IMR-90 (cell line): Measurements from ENCODE around the gene PPP1R12C. TPM values are rescaled to one million over a fixed set of nuclear protein-coding genes. Genes with fewer than 3 reads are reported as not detected.

Experiments used
- ATAC-seq: fragments of 200-7000 bp; cut with Tn5 transposase; 2 replicates; pipeline ENCODE4 v1.9.1; 2020; ENCODE audit warnings: low read depth, mild to moderate bottlenecking, moderate library complexity
- BruUV-seq: library from RNA; stranded (reverse); fragments of 400-500 nt; replicated peaks from 2 replicates; lab custom pipeline; 2021; lab: Mats Ljungman, UMichigan
- CTCF ChIA-PET: fragments of 300-600 bp; formaldehyde crosslinking; extraction: SDS; loops from one replicate; lab custom pipeline; 2021; ENCODE audit warnings: antibody characterized with exemption; lab: Yijun Ruan, JAX
- POLR2A ChIA-PET: fragments of 300-600 bp; sonication (Branson Sonifier 250); formaldehyde crosslinking; loops from one replicate; lab custom pipeline; 2022; ENCODE audit warnings: antibody characterized with exemption; ENCODE audit not compliant: unreplicated experiment; lab: Charles Lee
- DNase-seq: peaks from one replicate; pipeline ENCODE4 v3.0.0; 2013
- H2AFZ ChIP-seq: replicated peaks from 2 replicates; pipeline ENCODE3; 2013; ENCODE audit warnings: low read length, mild to moderate bottlenecking; ENCODE audit not compliant: poor library complexity
- H2AK5ac ChIP-seq: 2 replicates; pipeline ENCODE4 v1.6.1; 2013; ENCODE audit warnings: low read depth, low read length, inconsistent platforms
- H2AK9ac ChIP-seq: replicated peaks from 2 replicates; pipeline ENCODE3; 2013; ENCODE audit warnings: mild to moderate bottlenecking, low read depth, low read length, moderate library complexity; ENCODE audit not compliant: poor library complexity
- H2BK120ac ChIP-seq: 2 replicates; pipeline ENCODE4 v1.6.1; 2013; ENCODE audit warnings: low read depth, low read length, inconsistent platforms
- H2BK15ac ChIP-seq: 3 replicates; pipeline ENCODE4 v1.6.1; 2013; ENCODE audit warnings: low read depth, low read length, inconsistent platforms
- H2BK20ac ChIP-seq: 2 replicates; pipeline ENCODE4 v1.6.1; 2013; ENCODE audit warnings: low read depth, mild to moderate bottlenecking, inconsistent platforms, low read length, moderate library complexity
- H2BK5ac ChIP-seq: 2 replicates; pipeline ENCODE4 v1.6.1; 2013; ENCODE audit warnings: mild to moderate bottlenecking, low read depth, low read length, inconsistent platforms; ENCODE audit not compliant: poor library complexity, severe bottlenecking
- H3K14ac ChIP-seq: replicated peaks from 2 replicates; pipeline ENCODE4 v1.6.1; 2013; ENCODE audit warnings: low read depth, low read length, inconsistent platforms
- H3K18ac ChIP-seq: 2 replicates; pipeline ENCODE4 v1.6.1; 2013; ENCODE audit warnings: low read depth, low read length, control low read depth
- H3K23ac ChIP-seq: 2 replicates; pipeline ENCODE4 v1.6.1; 2013; ENCODE audit warnings: low read depth, low read length, inconsistent platforms
- H3K27ac ChIP-seq: 2 replicates; pipeline ENCODE4 v1.5.1; 2013; ENCODE audit warnings: mild to moderate bottlenecking, control low read depth, low read length; ENCODE audit not compliant: insufficient read depth
- H3K27me3 ChIP-seq: 2 replicates; pipeline ENCODE4 v1.6.1; 2013; ENCODE audit warnings: low read length; ENCODE audit not compliant: control insufficient read depth, insufficient read depth
- H3K36me3 ChIP-seq: 2 replicates; pipeline ENCODE4 v1.6.1; 2013; ENCODE audit warnings: low read length, mixed read lengths; ENCODE audit not compliant: control insufficient read depth, insufficient read depth
- H3K4ac ChIP-seq: 2 replicates; pipeline ENCODE4 v1.6.1; 2013; ENCODE audit warnings: low read depth, low read length, inconsistent platforms
- H3K4me1 ChIP-seq: 2 replicates; pipeline ENCODE4 v1.6.1; 2013; ENCODE audit warnings: low read length, mixed read lengths; ENCODE audit not compliant: control insufficient read depth, insufficient read depth
- H3K4me2 ChIP-seq: 2 replicates; pipeline ENCODE4 v1.6.1; 2013; ENCODE audit warnings: low read depth, mild to moderate bottlenecking, control low read depth, low read length, moderate library complexity
- H3K4me3 ChIP-seq: 2 replicates; pipeline ENCODE4 v1.5.1; 2013; ENCODE audit warnings: low read depth, mild to moderate bottlenecking, control low read depth, low read length, moderate library complexity; ENCODE audit not compliant: insufficient read depth
- H3K56ac ChIP-seq: 2 replicates; pipeline ENCODE4 v1.6.1; 2013; ENCODE audit warnings: low read length, inconsistent platforms; ENCODE audit not compliant: insufficient read depth; ENCODE audit errors: extremely low read depth
- H3K79me1 ChIP-seq, 2 experiments: 2 replicates each; pipeline ENCODE4 v1.6.1; 2013; ENCODE audit warnings: low read length in 2 of 2, inconsistent platforms in 1 of 2, low read depth in 1 of 2
- H3K9ac ChIP-seq: 2 replicates; pipeline ENCODE4 v1.6.1; 2013; ENCODE audit warnings: low read depth, low read length, control low read depth
- H3K9me1 ChIP-seq: 2 replicates; pipeline ENCODE4 v1.6.1; 2013; ENCODE audit warnings: low read length, inconsistent platforms; ENCODE audit not compliant: insufficient read depth
- H3K9me3 ChIP-seq: 2 replicates; pipeline ENCODE4 v1.6.1; 2013; ENCODE audit warnings: low read length; ENCODE audit not compliant: control insufficient read depth, insufficient read depth
- H4K20me1 ChIP-seq: 2 replicates; pipeline ENCODE4 v1.6.1; 2013; ENCODE audit warnings: low read length, inconsistent platforms; ENCODE audit not compliant: insufficient read depth
- H4K5ac ChIP-seq: 2 replicates; pipeline ENCODE4 v1.6.1; 2013; ENCODE audit warnings: mild to moderate bottlenecking, low read depth, low read length, control low read depth
- H4K8ac ChIP-seq, 2 experiments: 2 replicates each; pipeline ENCODE4 v1.6.1; 2013; ENCODE audit warnings: low read depth in 2 of 2, low read length in 2 of 2, control low read depth in 1 of 2, inconsistent platforms in 1 of 2
- H4K91ac ChIP-seq: 2 replicates; pipeline ENCODE4 v1.6.1; 2013; ENCODE audit warnings: low read depth, low read length, inconsistent platforms; ENCODE audit not compliant: insufficient read depth
- BHLHE40 ChIP-seq: fragments of 150-350 bp; IDR thresholded peaks from 2 replicates; pipeline ENCODE4 v1.6.1; 2016; ENCODE audit warnings: mild to moderate bottlenecking, low read depth, low read length
- CHD1 ChIP-seq: IDR thresholded peaks from 2 replicates; pipeline ENCODE4 v1.6.1; 2012; ENCODE audit warnings: low read depth, low read length, improper control_type of control experiment
- MAFK ChIP-seq: IDR thresholded peaks from 2 replicates; pipeline ENCODE4 v1.6.1; 2012; ENCODE audit warnings: low read depth, low read length, improper control_type of control experiment
- MXI1 ChIP-seq: IDR thresholded peaks from 2 replicates; pipeline ENCODE4 v1.6.1; 2012; ENCODE audit warnings: low read depth, mild to moderate bottlenecking, low read length, moderate library complexity, borderline replicate concordance
- NFE2L2 ChIP-seq: fragments of 150-350 bp; IDR thresholded peaks from 2 replicates; pipeline ENCODE4 v1.6.1; 2016; ENCODE audit warnings: low read depth, mild to moderate bottlenecking, low read length
- SMC3 ChIP-seq: fragments of 150-350 bp; IDR thresholded peaks from 2 replicates; pipeline ENCODE4 v1.6.1; 2016; ENCODE audit warnings: low read depth, mild to moderate bottlenecking, antibody characterized with exemption, low read length, moderate library complexity
- WGBS, 2 experiments: methylation state at CpG; one replicate each; pipeline versions ENCODE4 v1.1.5 to v1.1.7; 2013; ENCODE audit warnings: missing lambda C conversion rate in 2 of 2; ENCODE audit not compliant: insufficient read length in 1 of 2; ENCODE audit errors: extremely low coverage in 2 of 2; 5-methylcytosine and 5-hydroxymethylcytosine counted together
- dilution Hi-C: fragments of 300-500 bp; cut with HindIII; formaldehyde crosslinking; loops from one replicate; pipeline ENCODE4 v1.14.3; 2018; ENCODE audit warnings: low sequenced_read_pairs; ENCODE audit not compliant: unreplicated experiment
- in situ Hi-C: fragments of 300-500 bp; cut with MboI; formaldehyde crosslinking; loops from 3 replicates; pipeline ENCODE4 v1.14.3; 2019; ENCODE audit warnings: low sequenced_read_pairs, inconsistent platforms, mixed read lengths
- intact Hi-C: fragments of 100-400 bp; cut with micrococcal nuclease; formaldehyde crosslinking; loops from 2 replicates; pipeline ENCODE4 v1.10.0; 2022
- polyA plus RNA-seq, 3 experiments: library from polyadenylated mRNA; depleted of rRNA; stranded (reverse); fragments of >200 nt; gene quantifications; 2 replicates each; pipeline ENCODE4 v1.2.3, GENCODE V29; 2012; ENCODE audit warnings: low replicate concordance in 1 of 3
- total RNA-seq: library from RNA; depleted of rRNA; stranded (reverse); fragments of >200 nt; gene quantifications from 2 replicates; pipeline ENCODE4 v1.2.3, GENCODE V29; 2012
- TF ChIP-seq, protein P1 (sequence below): conservative IDR thresholded peaks from 2 replicates; pipeline ENCODE4 v1.5.1; 2012; ENCODE audit warnings: mild to moderate bottlenecking, low read depth, low read length, improper control_type of control experiment
- TF ChIP-seq, protein P2 (sequence below): fragments of 150-350 bp; IDR thresholded peaks from 2 replicates; pipeline ENCODE4 v1.6.1; 2017; ENCODE audit warnings: mild to moderate bottlenecking, antibody characterized with exemption, low read length, low read depth

The PPP1R12C gene
- total and polyA plus RNA-seq, 2 of the 4 experiments (the other 2 are of a cell fraction): 21.5 to 81.4 TPM

GRCh38 chr19:55066107-55066709 is 51.2 kb downstream of the PPP1R12C start:
- WGBS, 2 experiments: 33% methylated on average over 1 of the region's 2 CpGs; no CpG with 5 or more reads in 1 of the 2 experiments
- dilution Hi-C loops: no loop called here

More at GRCh38 chr19:55066107-55066709, 51.2 kb downstream of the PPP1R12C start:
- ATAC-seq (no peak), DNase-seq (no peak)
- no peak overlapping the region for H4K91ac ChIP-seq
- intact Hi-C loops: loop anchor here (10.0 kb wide), 1 partner anchor 591 kb away; the partner anchor contains the start of gene CDC42EP5
- BruUV-seq: no TSS peak
- H3K4me3 ChIP-seq: no peak overlapping the region
- no peak overlapping the region for H3K14ac ChIP-seq
- H3K4me1 ChIP-seq: peaks cover 6% of the 10 kb centered on the region; the same call in 1 of the 2 replicates
- TF ChIP-seq NFE2L2 (no peak), CHD1 (no peak), SMC3 (no peak), MAFK (no peak), BHLHE40 (no peak), MXI1 (no peak)
- TF ChIP-seq, protein P1, sequence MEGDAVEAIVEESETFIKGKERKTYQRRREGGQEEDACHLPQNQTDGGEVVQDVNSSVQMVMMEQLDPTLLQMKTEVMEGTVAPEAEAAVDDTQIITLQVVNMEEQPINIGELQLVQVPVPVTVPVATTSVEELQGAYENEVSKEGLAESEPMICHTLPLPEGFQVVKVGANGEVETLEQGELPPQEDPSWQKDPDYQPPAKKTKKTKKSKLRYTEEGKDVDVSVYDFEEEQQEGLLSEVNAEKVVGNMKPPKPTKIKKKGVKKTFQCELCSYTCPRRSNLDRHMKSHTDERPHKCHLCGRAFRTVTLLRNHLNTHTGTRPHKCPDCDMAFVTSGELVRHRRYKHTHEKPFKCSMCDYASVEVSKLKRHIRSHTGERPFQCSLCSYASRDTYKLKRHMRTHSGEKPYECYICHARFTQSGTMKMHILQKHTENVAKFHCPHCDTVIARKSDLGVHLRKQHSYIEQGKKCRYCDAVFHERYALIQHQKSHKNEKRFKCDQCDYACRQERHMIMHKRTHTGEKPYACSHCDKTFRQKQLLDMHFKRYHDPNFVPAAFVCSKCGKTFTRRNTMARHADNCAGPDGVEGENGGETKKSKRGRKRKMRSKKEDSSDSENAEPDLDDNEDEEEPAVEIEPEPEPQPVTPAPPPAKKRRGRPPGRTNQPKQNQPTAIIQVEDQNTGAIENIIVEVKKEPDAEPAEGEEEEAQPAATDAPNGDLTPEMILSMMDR: no peak
- TF ChIP-seq, protein P2, sequence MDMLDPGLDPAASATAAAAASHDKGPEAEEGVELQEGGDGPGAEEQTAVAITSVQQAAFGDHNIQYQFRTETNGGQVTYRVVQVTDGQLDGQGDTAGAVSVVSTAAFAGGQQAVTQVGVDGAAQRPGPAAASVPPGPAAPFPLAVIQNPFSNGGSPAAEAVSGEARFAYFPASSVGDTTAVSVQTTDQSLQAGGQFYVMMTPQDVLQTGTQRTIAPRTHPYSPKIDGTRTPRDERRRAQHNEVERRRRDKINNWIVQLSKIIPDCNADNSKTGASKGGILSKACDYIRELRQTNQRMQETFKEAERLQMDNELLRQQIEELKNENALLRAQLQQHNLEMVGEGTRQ: no peak
- H3K79me1 ChIP-seq: peaks cover 0 to 6% of the 10 kb centered on the region in 2 experiments; a peak in 1 of 4 replicates
- no peak overlapping the region for H3K4me2 ChIP-seq
- no peak overlapping the region for H2AFZ ChIP-seq
- no peaks in the 10 kb centered on the region for H3K36me3 ChIP-seq
- H2BK120ac ChIP-seq: no peak overlapping the region
- H2BK5ac ChIP-seq: no peak overlapping the region
- H3K56ac ChIP-seq: no peak overlapping the region
- no peak overlapping the region for H2AK5ac ChIP-seq
- no peak overlapping the region for H2BK15ac ChIP-seq
- in situ Hi-C loops: no loop called here
- no peak overlapping the region for H3K27ac ChIP-seq
- POLR2A ChIA-PET: no interaction called here
- no peak overlapping the region for H2AK9ac ChIP-seq
- CTCF ChIA-PET: no interaction called here
- no peak overlapping the region for H3K9ac ChIP-seq
- H3K4ac ChIP-seq: no peak overlapping the region
- no peak overlapping the region for H2BK20ac ChIP-seq
- no peak overlapping the region for H3K18ac ChIP-seq
- H3K9me1 ChIP-seq: no peaks in the 10 kb centered on the region
- peaks cover 22% of the 10 kb centered on the region for H3K27me3 ChIP-seq
- no peak overlapping the region for H4K8ac ChIP-seq
- no peak overlapping the region for H4K5ac ChIP-seq
- no peaks in the 10 kb centered on the region; the same call in 1 of the 2 replicates for H4K20me1 ChIP-seq
- peaks cover 3% of the 10 kb centered on the region; the same call in 1 of the 2 replicates for H3K9me3 ChIP-seq
- H3K23ac ChIP-seq: no peak overlapping the region
